ENCODE measurements around the gene C5orf34.
"Not testable (repeated sequence)": the region's sequence is repeated elsewhere in the genome, so short reads cannot be mapped to it uniquely, and the experiment has no call there.

C5orf34 gene

GRCh38 chr5:43511062-43511461, 3.9 kb downstream of the C5orf34 start:
- not testable (repeated sequence) for DNase-seq

GRCh38 chr5:43498581-43498980, 16.4 kb downstream of the C5orf34 start:
- DNase-seq, result no peak

GRCh38 chr5:43497311-43498104, 17.4 kb downstream of the C5orf34 start:
- no peak for DNase-seq

GRCh38 chr5:43491326-43491725, 23.6 kb downstream of the C5orf34 start:
- no peak for DNase-seq

GRCh38 chr5:43486353-43486752, 28.6 kb downstream of the C5orf34 start:
- DNase-seq, result no peak

- no peak for DNase-seq
Measured at GRCh38 chr5:43485406-43485805, 29.5 kb downstream of the C5orf34 start.

- DNase-seq, result peak; percentile 85
Measured at GRCh38 chr5:43484106-43484849, 30.7 kb downstream of the C5orf34 start.

GRCh38 chr5:43483298-43484105, 31.4 kb downstream of the C5orf34 start, which contains the start of gene TMEM267:
Gene TMEM267, minus strand, starts transcription at chr5:43483865. Its CDS starts 29,896 bp downstream, at chr5:43453969.
- peak; percentile 76 for DNase-seq

GRCh38 chr5:43482490-43483297, 32.3 kb downstream of the C5orf34 start:
- no peak for DNase-seq

- DNase-seq, result no peak
Measured at GRCh38 chr5:43469671-43470391, 45.1 kb downstream of the C5orf34 start.

GRCh38 chr5:43467100-43467499, 47.8 kb downstream of the C5orf34 start:
- no peak for DNase-seq

- DNase-seq, result not testable (repeated sequence)
Measured at GRCh38 chr5:43465455-43465854, 49.5 kb downstream of the C5orf34 start.

GRCh38 chr5:43461066-43461465, 53.9 kb downstream of the C5orf34 start:
- no peak for DNase-seq

- no peak for DNase-seq
Measured at GRCh38 chr5:43456556-43456955, 58.4 kb downstream of the C5orf34 start.

- not testable (repeated sequence) for DNase-seq
Measured at GRCh38 chr5:43441575-43441974, 73.4 kb downstream of the C5orf34 start.

- no peak for DNase-seq
Measured at GRCh38 chr5:43437062-43437660, 77.8 kb downstream of the C5orf34 start.
